NCI-H2227 treated with DMSO at 0.1 percent for 48 hours (cell line): ENCODE results near the gene WIPF2.

Experiments
- DNase-seq: peaks from one replicate; lab custom pipeline; 2025; lab: John Stamatoyannopoulos, UW

The WIPF2 gene

DNA sequence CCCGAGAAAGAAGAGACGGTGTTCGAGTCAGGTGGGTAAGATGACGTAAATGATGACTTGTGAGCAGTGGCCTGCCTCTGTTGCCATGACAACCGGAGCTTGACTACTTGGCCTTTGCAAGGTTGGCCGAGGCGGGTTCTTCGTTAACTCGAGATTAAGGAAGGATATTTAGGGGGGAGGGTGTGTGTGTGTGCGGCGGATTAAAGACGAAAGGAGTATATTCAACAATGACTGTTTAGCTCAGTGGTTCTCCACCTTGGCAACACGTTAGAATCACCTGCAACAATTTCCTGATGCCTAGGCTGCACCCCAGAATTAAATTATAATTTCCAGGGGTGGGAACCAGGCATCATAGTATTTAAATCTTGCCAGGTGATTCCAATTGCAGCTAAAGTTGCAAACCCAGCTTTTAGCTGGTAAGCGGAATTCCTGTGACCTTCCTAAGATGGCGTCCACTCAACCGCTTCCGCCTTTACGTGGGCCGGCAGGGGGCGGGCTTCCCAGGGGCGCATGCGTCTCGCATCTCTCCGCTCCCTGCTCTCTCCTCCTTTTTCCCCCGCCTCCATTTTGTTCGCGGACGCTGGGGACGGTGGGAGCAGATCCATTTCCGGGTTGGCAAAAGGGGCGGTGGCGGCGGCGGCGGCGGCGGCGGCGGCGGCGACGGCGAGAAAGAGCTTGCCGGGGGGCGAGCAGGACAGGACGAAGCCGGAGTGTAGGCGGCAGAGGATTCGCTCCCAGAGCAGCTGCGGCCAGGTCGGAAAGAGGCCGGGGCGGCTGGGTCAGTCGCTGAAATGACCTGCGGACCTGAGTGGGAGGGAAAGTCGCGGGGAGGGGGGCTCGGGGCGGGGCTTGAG, at the start of gene WIPF2:
WIPF2 (plus strand) TSS at position 565 of the 854 bp plus-strand sequence. CDS start 37,156 bp downstream, outside the sequence.
- DNase-seq: peak; percentile 98

DNA sequence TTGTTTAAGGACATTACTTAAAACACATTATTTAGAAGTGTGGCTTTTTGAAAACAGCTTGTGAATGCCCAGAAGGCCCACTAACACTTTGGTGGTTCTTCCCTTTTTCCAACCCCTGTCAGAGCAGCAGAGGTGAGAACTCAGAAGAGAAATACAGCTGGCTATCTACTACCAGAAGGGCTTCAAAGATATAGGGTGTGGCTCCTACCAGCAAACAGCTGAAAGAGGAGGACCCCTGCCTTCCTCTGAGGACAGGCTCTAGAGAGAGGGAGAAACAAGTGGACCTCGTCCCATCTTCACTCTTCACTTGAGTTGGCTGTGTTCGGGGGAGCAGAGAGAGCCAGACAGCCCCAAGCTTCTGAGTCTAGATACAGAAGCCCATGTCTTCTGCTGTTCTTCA, 48.8 kb upstream of the WIPF2 start:
- DNase-seq: no peak

DNA sequence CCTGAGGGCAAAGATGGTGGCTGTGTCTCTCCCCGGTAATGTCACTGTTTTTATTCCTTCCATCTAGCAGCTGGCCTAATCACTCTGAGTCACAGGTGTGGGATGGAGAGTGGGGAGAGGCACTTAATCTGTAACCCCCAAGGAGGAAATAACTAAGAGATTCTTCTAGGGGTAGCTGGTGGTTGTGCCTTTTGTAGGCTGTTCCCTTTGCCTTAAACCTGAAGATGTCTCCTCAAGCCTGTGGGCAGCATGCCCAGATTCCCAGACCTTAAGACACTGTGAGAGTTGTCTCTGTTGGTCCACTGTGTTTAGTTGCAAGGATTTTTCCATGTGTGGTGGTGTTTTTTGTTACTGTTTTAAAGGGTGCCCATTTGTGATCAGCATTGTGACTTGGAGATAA, 47.4 kb upstream of the WIPF2 start:
- DNase-seq: no peak

- DNase-seq: no peak
Observed at GRCh38 chr17:40173091-40173777, 45.9 kb upstream of the WIPF2 start.

- DNase-seq: no peak
Observed at GRCh38 chr17:40173778-40174135, 45.3 kb upstream of the WIPF2 start.

GRCh38 chr17:40174514-40174913, 44.6 kb upstream of the WIPF2 start:
- no peak for DNase-seq

- DNase-seq: no peak
Observed at GRCh38 chr17:40175928-40176753, 43.0 kb upstream of the WIPF2 start.

GRCh38 chr17:40176754-40177110, 42.4 kb upstream of the WIPF2 start:
- DNase-seq: no peak

DNA sequence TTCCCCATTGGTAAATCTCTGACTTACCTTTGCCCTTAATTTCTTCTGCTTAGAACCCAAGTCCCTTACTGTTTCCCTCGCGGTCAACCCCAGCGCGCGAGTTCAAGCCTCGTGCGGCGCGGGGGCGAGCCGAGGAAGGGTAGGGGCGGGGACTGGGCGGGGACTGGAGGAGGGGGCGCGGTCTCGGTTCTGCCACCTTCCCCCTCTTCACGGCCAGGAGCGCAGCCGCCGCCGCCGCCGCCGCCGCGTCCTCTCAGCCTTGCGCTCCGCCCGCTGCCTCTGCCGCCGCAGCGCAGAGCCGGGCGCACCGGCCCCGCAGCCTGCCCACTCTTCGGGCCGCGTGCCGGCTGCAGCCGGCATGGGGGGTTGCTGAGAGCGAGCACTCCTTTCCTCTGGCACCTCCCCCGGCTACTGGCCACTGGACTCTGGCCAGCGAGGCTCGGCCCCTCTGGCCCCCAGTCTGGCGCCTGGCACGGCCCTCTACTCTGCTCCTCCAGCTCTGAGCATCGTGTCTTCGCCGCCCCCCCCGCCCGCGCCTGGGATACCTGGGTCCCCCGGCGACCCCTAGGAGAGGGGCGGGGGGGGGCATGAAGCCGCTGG, 41.7 kb upstream of the WIPF2 start, which contains the start of gene RAPGEFL1:
RAPGEFL1 (plus strand) TSS at position 196 of the 600 bp plus-strand sequence; CDS start at position 588, 392 bp downstream.
- DNase-seq: peak; percentile 84

- no peak for DNase-seq
Observed at GRCh38 chr17:40178021-40178601, 41.0 kb upstream of the WIPF2 start.

DNA sequence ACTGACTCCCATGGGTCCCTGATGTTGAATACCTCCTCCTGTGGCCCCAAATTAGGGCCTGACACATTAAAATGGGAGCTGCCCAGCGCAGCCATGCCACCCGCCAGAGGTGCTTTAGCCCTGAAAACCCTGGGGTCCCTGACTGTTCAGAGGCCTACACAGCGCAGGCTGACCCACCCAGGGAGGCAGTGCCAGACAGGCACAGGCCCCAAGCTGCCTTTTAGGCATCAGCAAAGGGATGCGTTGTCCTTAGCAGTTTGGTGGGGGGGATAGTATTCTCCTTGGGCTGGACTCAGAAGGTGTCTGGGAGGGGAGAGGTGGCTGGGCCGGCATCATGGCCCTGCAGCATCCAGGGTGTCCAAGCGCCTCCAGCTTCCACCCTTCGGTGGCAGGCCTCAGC, 40.4 kb upstream of the WIPF2 start:
- DNase-seq: no peak

- DNase-seq: no peak
Observed at GRCh38 chr17:40179923-40180659, 39.0 kb upstream of the WIPF2 start.

DNA sequence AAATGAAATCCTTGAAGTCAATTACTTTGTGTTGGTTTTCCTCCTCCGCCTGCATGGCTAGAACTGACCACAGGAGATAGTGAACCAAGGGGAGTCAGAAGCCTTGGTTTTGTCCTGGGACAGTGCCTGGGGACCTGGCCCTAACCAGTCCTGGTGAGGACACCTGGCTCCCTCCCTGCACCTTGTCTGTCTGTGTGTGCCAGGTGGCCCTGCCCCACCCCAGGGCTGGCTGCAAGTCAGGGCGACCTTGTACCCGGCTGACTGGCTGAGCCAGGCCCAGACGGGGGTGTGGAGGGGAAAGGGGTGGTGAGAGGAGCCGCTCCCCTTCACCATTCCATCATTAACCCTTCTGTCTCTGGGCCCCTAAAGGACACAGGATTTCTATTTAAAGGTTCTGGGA, 38.4 kb upstream of the WIPF2 start:
- no peak for DNase-seq

GRCh38 chr17:40181205-40181604, 37.9 kb upstream of the WIPF2 start:
- DNase-seq: no peak

DNA sequence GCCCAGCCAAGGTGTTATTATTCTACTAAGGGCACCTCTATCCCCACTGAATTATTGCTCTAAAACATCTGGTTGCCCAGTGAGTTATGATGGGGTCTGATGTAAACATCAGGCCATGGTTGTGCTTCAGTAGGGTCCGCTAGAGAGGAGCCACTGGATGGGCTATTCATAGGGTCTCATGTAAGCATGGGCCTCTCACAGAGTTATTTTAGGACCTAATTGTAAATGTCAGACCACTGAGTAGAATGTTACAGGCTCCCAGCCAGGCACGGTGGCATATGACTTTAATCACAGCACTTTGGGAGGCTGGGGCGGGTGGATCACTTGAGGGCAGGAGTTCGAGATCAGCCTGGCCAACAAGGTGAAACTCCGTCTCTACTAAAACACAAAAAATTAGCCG, 36.5 kb upstream of the WIPF2 start:
- no peak for DNase-seq

DNA sequence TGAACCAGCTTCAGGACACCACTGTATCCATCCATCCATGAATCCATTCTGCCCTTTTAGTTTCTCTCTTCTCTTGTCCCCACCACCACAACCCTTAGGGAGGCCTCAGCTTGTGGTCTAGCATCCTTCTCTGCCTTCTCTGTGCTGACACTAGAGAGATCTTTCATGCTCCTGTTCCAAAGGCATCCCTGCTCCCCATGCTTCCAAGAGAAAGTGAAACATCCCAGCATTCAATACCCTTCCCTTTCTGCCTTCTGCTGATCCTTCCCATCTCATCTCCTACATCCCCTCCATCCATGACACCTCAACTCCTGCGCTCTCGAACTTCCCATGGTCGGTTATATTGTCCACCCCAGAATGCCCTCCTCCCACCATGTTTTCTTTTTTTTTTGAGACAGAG, 31.9 kb upstream of the WIPF2 start:
- no peak for DNase-seq

- DNase-seq: no peak
Observed at GRCh38 chr17:40188694-40189093, 30.4 kb upstream of the WIPF2 start.

DNA sequence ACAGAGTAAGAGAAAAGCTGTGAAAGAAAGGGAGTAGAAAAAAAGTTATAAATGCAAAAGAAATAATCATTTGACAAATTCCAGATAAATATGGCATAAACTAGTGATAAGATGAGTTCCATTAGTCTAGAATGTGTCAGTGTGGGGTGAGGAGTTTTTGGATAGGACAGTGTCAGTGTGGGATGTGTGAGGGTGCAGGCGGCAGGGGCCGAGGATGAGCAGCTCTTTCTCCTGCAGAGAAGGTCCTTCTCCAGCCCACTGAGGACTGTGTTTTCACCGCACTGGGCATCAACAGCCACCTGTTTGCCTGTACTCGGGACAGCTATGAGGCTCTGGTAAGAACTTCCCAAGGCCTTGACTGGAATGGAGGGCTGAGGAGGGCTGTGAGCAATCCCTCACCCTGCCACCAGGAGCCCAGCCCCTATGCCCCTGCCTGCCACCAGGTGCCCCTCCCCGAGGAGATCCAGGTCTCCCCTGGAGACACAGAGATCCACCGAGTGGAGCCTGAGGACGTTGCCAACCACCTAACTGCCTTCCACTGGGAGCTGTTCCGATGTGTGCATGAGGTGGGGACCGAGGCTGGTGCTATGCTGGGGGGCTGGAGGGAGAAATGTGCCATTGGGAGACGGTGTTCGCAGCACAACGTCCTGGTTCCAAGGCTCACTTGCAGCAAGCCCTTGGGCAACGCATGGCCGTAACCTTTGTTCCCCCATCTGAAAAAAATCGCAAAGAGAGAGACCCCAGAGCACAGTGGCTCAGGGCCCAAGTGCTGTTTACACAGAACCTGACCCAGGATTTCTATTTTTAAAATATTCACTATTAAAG, 28.7 kb upstream of the WIPF2 start:
- no peak for DNase-seq

- DNase-seq: no peak
Observed at GRCh38 chr17:40191237-40192208, 27.6 kb upstream of the WIPF2 start.
